Measurements from ENCODE around the gene ENHO. TPM values are rescaled to one million over a fixed set of nuclear protein-coding genes. Genes with fewer than 3 reads are reported as not detected.
A peak's percentile ranks its signal among the peaks of the same experiment; 100 is the strongest.

Gene ENHO
- total and polyA plus RNA-seq, 10 of the 15 experiments (the other 5 are each of a cell fraction or from before 2014, with no cell fraction given): not detected

DNA sequence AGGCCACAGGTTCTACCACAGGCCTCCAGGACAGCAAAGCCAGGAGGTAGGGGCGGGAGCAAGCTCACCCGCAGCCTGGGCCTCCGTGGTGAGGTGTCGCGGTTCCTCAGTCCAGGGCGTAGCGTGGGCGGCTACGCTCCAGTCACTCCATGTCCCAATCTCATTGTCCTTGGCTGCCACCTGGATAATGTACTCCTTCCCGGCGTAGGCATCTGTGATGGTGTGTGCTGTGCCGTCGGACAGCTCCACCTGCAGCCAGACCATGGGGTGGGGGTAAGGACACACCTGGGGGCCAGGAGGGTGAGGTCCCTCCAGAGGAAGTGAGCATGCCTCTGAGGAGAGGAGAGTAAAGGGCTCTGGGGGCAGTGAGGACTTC lies 29.8 kb upstream of the ENHO start:
- no peak overlapping the region for H2AFZ ChIP-seq (ENCODE audit: control insufficient read depth, low read depth, low read length)
- H3K4me2 ChIP-seq (ENCODE audit: control insufficient read depth, insufficient read depth): no peak overlapping the region
- ATAC-seq (no peak), FAIRE-seq (no peak), DNase-seq (ENCODE audit: low read depth, low spot score) (no peak)
- H3K9me3 ChIP-seq (replicated peaks; ENCODE audit: control insufficient read depth, insufficient read depth, low read length): no peaks in the 10 kb centered on the region
- no peak overlapping the region for H3K9ac ChIP-seq (ENCODE audit: control insufficient read depth, insufficient read depth, low read length)
- peaks cover 0 to 2% of the 10 kb centered on the region in 2 experiments; a peak in 3 of 4 replicates for H3K27me3 ChIP-seq (replicated peaks in 1 of 2; ENCODE audit: control insufficient read depth in 2 of 2, insufficient read depth in 2 of 2, low read length in 1 of 2)
- in situ Hi-C loops (cut with MboI): no loop called here
- no peak overlapping the region for H3K27ac ChIP-seq (ENCODE audit: control insufficient read depth, insufficient read depth)
- H3K79me2 ChIP-seq (ENCODE audit: control insufficient read depth, insufficient read depth, low read length): no peaks in the 10 kb centered on the region
- H3K4me1 ChIP-seq (ENCODE audit: control insufficient read depth, insufficient read depth, low read length): no peaks in the 10 kb centered on the region
- peaks cover 7% of the 10 kb centered on the region for H4K20me1 ChIP-seq (ENCODE audit: control insufficient read depth, insufficient read depth)
- no TSS peak for BruUV-seq (replicated peaks)
- ChIA-PET CTCF (no interaction called here), RAD21 (ENCODE audit: unreplicated experiment) (no interaction called here), POLR2A (no interaction called here), SMC1A (ENCODE audit: uncharacterized antibody, unreplicated experiment) (no interaction called here)
- no peaks in the 10 kb centered on the region for H3K36me3 ChIP-seq (ENCODE audit: control insufficient read depth in 2 of 2, insufficient read depth in 2 of 2, low read length in 1 of 2)
- TF ChIP-seq BCL3 (IDR thresholded peaks at IDR 0.05; ENCODE audit: borderline replicate concordance, insufficient read depth, low read depth, low read length, poor library complexity, severe bottlenecking) (no peak), EGR1 (IDR thresholded peaks at IDR 0.05; ENCODE audit: borderline replicate concordance in 1 of 2, low read depth in 2 of 2, low read length in 2 of 2) (0 out of 3 replicates have a peak, but pooled peaks of 1 of the 2 experiments have one; percentile 12)
- intact Hi-C loops (cut with micrococcal nuclease; ENCODE audit: unreplicated experiment): no loop called here
- WGBS (ENCODE audit: insufficient coverage, insufficient replicate concordance, low lambda C conversion rate, missing lambda C conversion rate): 31% methylated on average over 13 of the region's 13 CpGs
- H3K4me3 ChIP-seq: no peak overlapping the region

DNA sequence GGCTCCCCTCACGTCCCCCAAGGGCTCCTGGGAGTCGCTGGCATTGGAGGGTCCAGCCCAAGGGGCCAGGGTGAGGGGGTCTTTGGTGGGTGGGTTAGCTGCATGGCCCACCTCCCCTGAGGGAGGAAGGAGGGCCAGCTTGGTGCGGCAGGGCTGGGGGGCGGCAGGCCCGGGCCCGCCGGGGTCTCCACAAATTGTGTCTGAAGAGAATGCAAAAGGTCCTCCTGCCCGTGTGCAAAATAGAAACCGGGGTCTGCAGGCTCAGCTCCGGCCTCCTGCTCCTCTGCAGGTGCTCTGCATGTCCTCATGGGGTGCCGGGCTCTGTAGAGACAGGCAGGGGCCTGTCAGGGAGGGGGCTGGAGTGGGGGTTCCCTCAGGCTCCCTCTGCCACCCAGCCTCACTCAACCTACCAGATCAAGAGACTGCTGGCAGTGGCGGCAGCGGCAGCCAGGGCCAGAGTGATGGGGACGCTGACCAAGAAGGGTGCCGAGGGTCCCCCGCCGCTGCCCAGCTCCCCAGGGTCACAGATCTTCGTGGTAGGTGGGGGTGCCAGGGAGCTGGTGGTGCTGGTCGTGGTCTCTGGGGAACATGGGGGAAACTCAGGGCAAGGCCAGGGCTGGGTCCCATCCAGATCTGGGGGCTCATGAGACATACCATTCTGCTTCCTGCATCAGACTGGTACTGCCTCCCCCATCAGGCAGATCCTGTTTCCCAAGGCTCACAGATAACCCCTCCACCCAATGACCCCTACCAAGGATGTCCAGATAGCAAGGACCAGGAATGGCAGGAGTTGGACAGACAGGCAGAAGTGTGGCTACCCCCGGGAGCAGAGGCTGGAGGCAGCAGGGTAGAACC lies 29.2 kb upstream of the ENHO start:
- ChIA-PET CTCF (interaction anchor here (1.0 kb wide), 1 partner anchor 52 kb away, joined by 4 read pairs; no protein-coding TSS in a partner anchor), POLR2A (no interaction called here), RAD21 (ENCODE audit: unreplicated experiment) (no interaction called here), SMC1A (ENCODE audit: uncharacterized antibody, unreplicated experiment) (no interaction called here)
- Histone ChIP-seq H4K20me1 (ENCODE audit: control insufficient read depth, insufficient read depth) (peaks cover 8% of the 10 kb centered on the region), H3K9me3 (replicated peaks; ENCODE audit: control insufficient read depth, insufficient read depth, low read length) (no peaks in the 10 kb centered on the region), H3K9ac (ENCODE audit: control insufficient read depth, insufficient read depth, low read length) (no peak overlapping the region), H3K4me2 (ENCODE audit: control insufficient read depth, insufficient read depth) (no peak overlapping the region), H3K4me3 (no peak overlapping the region), H3K27me3 (replicated peaks in 1 of 2; ENCODE audit: control insufficient read depth in 2 of 2, insufficient read depth in 2 of 2, low read length in 1 of 2) (peaks cover 0 to 2% of the 10 kb centered on the region in 2 experiments; a peak in 3 of 4 replicates), H3K36me3 (ENCODE audit: control insufficient read depth in 2 of 2, insufficient read depth in 2 of 2, low read length in 1 of 2) (no peaks in the 10 kb centered on the region), H3K79me2 (ENCODE audit: control insufficient read depth, insufficient read depth, low read length) (no peaks in the 10 kb centered on the region), H3K4me1 (ENCODE audit: control insufficient read depth, insufficient read depth, low read length) (no peaks in the 10 kb centered on the region), H2AFZ (ENCODE audit: control insufficient read depth, low read depth, low read length) (no peak overlapping the region), H3K27ac (ENCODE audit: control insufficient read depth, insufficient read depth) (no peak overlapping the region)
- DNase-seq (ENCODE audit: low read depth, low spot score) (no peak), FAIRE-seq (no peak), ATAC-seq (no peak)
- intact Hi-C loops (cut with micrococcal nuclease; ENCODE audit: unreplicated experiment) (no loop called here), in situ Hi-C loops (cut with MboI) (no loop called here)
- WGBS (ENCODE audit: insufficient coverage, insufficient replicate concordance, low lambda C conversion rate, missing lambda C conversion rate): 36% methylated on average over 20 of the region's 20 CpGs
- no TSS peak for BruUV-seq (replicated peaks)
- no peak for TF ChIP-seq NR2C2 (IDR thresholded peaks at IDR 0.05; ENCODE audit: borderline replicate concordance, control insufficient read depth, insufficient read length, low read depth)
- TF ChIP-seq HDGF (IDR thresholded peaks at IDR 0.05): no peak
- TF ChIP-seq, protein P1, sequence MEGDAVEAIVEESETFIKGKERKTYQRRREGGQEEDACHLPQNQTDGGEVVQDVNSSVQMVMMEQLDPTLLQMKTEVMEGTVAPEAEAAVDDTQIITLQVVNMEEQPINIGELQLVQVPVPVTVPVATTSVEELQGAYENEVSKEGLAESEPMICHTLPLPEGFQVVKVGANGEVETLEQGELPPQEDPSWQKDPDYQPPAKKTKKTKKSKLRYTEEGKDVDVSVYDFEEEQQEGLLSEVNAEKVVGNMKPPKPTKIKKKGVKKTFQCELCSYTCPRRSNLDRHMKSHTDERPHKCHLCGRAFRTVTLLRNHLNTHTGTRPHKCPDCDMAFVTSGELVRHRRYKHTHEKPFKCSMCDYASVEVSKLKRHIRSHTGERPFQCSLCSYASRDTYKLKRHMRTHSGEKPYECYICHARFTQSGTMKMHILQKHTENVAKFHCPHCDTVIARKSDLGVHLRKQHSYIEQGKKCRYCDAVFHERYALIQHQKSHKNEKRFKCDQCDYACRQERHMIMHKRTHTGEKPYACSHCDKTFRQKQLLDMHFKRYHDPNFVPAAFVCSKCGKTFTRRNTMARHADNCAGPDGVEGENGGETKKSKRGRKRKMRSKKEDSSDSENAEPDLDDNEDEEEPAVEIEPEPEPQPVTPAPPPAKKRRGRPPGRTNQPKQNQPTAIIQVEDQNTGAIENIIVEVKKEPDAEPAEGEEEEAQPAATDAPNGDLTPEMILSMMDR (IDR thresholded peaks at IDR 0.05 in 2 of 3, conservative IDR thresholded peaks at IDR 0.05 in 1 of 3; ENCODE audit: control insufficient read depth in 2 of 3, extremely low read depth in 1 of 3, insufficient read depth in 1 of 3, low read depth in 3 of 3, low read length in 3 of 3): no peak
- no peak for TF ChIP-seq ZNF24 (IDR thresholded peaks at IDR 0.05)
- TF ChIP-seq EP300 (IDR thresholded peaks at IDR 0.05; ENCODE audit: borderline replicate concordance in 1 of 2, control insufficient read depth in 1 of 2, low read depth in 2 of 2, low read length in 2 of 2): no peak
- no peak for TF ChIP-seq RAD21 (IDR thresholded peaks at IDR 0.05; ENCODE audit: insufficient read depth, low read depth, low read length)
- no peak for TF ChIP-seq POLR2A (IDR thresholded peaks at IDR 0.05; ENCODE audit: low read depth, low read length)

All from GM12878 (cell line).